SK-N-SH (cell line): ENCODE measurements around the gene KCNJ10. TPM values are rescaled to one million over a fixed set of nuclear protein-coding genes. Genes with fewer than 3 reads are reported as not detected.

ENCODE experiments used
- CTCF ChIA-PET: fragments of 300-600, 350-600 bp; formaldehyde crosslinking; extraction: SDS; loops from one replicate; lab custom pipeline; 2021; lab: Yijun Ruan, JAX
- POLR2A ChIA-PET: fragments of 350-600 bp; sonication (Branson Sonifier 250); formaldehyde crosslinking; extraction: SDS; loops from one replicate; lab custom pipeline; 2020; ENCODE audit warnings: antibody characterized with exemption, inconsistent platforms; lab: Yijun Ruan, JAX
- DNase-seq: peaks from one replicate; pipeline ENCODE4 v3.0.0; 2012
- H2AFZ ChIP-seq: fragments of 200-600 bp; sonication (generic); 2 replicates; pipeline ENCODE4 v1.8.1; 2016; ENCODE audit warnings: antibody characterized with exemption, mild to moderate bottlenecking, low read depth
- H3F3A ChIP-seq: fragments of 200-600 bp; sonication (generic); replicated peaks from 2 replicates; pipeline ENCODE3; 2016; ENCODE audit warnings: antibody characterized with exemption, mild to moderate bottlenecking; ENCODE audit not compliant: insufficient read depth
- H3K27ac ChIP-seq, 2 experiments: fragments of 200-500 bp in 1 of 2; fragments of 200-600 bp in 1 of 2; sonication (Bioruptor generic) in 1 of 2; sonication (generic), shearing (Covaris generic) in 1 of 2; 2 replicates each; pipeline versions ENCODE4 v1.5.1 to v1.6.1; 2014 to 2016; ENCODE audit warnings: low read depth in 2 of 2, inconsistent platforms in 1 of 2, low read length in 1 of 2, mild to moderate bottlenecking in 1 of 2, mixed read lengths in 1 of 2
- H3K27me3 ChIP-seq: fragments of 200-600 bp; sonication (generic), shearing (Covaris generic); 2 replicates; pipeline ENCODE4 v1.6.1; 2016; ENCODE audit warnings: mixed run types; ENCODE audit not compliant: insufficient read depth
- H3K36me3 ChIP-seq, 2 experiments: fragments of 200-500 bp in 1 of 2; fragments of 200-600 bp in 1 of 2; sonication (Bioruptor generic) in 1 of 2; sonication (generic) in 1 of 2; replicated peaks in 1 of 2; 2 replicates each; pipeline versions ENCODE3 to v1.5.1; 2014 to 2016; ENCODE audit warnings: low read length in 1 of 2, mild to moderate bottlenecking in 1 of 2; ENCODE audit not compliant: insufficient read depth in 2 of 2, control insufficient read depth in 1 of 2
- H3K4me1 ChIP-seq, 2 experiments: fragments of 200-500 bp in 1 of 2; fragments of 200-600 bp in 1 of 2; sonication (Bioruptor generic) in 1 of 2; sonication (generic), shearing (Covaris generic) in 1 of 2; 2 replicates each; pipeline versions ENCODE4 v1.5.1 to v1.6.1; 2014 to 2016; ENCODE audit warnings: low read depth in 1 of 2, low read length in 1 of 2, mixed run types in 1 of 2; ENCODE audit not compliant: insufficient read depth in 2 of 2, control insufficient read depth in 1 of 2
- H3K4me2 ChIP-seq: fragments of 200-600 bp; sonication (generic), shearing (Covaris generic); 2 replicates; pipeline ENCODE4 v1.6.1; 2017; ENCODE audit warnings: mixed run types
- H3K4me3 ChIP-seq, 2 experiments: fragments of 200-500 bp in 1 of 2; fragments of 200-600 bp in 1 of 2; sonication (Bioruptor generic) in 1 of 2; sonication (generic), shearing (Covaris generic) in 1 of 2; 2 replicates each; pipeline versions ENCODE4 v1.5.1 to v1.8.1; 2014 to 2016; ENCODE audit warnings: low read depth in 2 of 2, inconsistent platforms in 1 of 2, low read length in 1 of 2, mild to moderate bottlenecking in 1 of 2, mixed read lengths in 1 of 2, moderate library complexity in 1 of 2
- H3K79me2 ChIP-seq: fragments of 200-600 bp; sonication (generic); 2 replicates; pipeline ENCODE4 v1.8.1; 2017; ENCODE audit warnings: mild to moderate bottlenecking; ENCODE audit not compliant: insufficient read depth
- H3K9ac ChIP-seq: fragments of 200-600 bp; sonication (generic); 2 replicates; pipeline ENCODE4 v1.6.1; 2017; ENCODE audit warnings: mixed run types
- H3K9me2 ChIP-seq: fragments of 200-600 bp; sonication (generic); 2 replicates; pipeline ENCODE4 v1.6.1; 2017; ENCODE audit warnings: mixed run types
- H3K9me3 ChIP-seq: fragments of 200-600 bp; sonication (generic); 2 replicates; pipeline ENCODE4 v1.6.1; 2017; ENCODE audit warnings: mixed run types, mild to moderate bottlenecking, moderate library complexity
- H4K20me1 ChIP-seq: fragments of 200-600 bp; sonication (generic); 2 replicates; pipeline ENCODE4 v1.6.1; 2017; ENCODE audit warnings: mild to moderate bottlenecking, mixed run types; ENCODE audit not compliant: insufficient read depth
- ELF1 ChIP-seq: IDR thresholded peaks from 2 replicates; pipeline ENCODE4 v1.4.0; 2012
- FOSL2 ChIP-seq: IDR thresholded peaks from 2 replicates; pipeline ENCODE4 v1.4.0; 2012; ENCODE audit warnings: low read depth, mild to moderate bottlenecking, moderate library complexity, borderline replicate concordance
- MEF2A ChIP-seq: IDR thresholded peaks from 2 replicates; pipeline ENCODE4 v1.4.0; 2012; ENCODE audit warnings: low read depth, borderline replicate concordance
- NFIC ChIP-seq: IDR thresholded peaks from 2 replicates; pipeline ENCODE4 v1.4.0; 2012; ENCODE audit warnings: borderline replicate concordance
- NRF1 ChIP-seq: IDR thresholded peaks from 2 replicates; pipeline ENCODE4 v1.6.1; 2012; ENCODE audit warnings: low read depth, mild to moderate bottlenecking, low read length
- POLR2AphosphoS5 ChIP-seq: IDR thresholded peaks from 2 replicates; pipeline ENCODE4 v1.6.1; 2012; ENCODE audit warnings: low read depth, low read length
- RCOR1 ChIP-seq: fragments of 150-350 bp; IDR thresholded peaks from 2 replicates; pipeline ENCODE4 v1.6.1; 2017; ENCODE audit warnings: antibody characterized with exemption, low read length
- SIN3A ChIP-seq: IDR thresholded peaks from 2 replicates; pipeline ENCODE4 v1.6.1; 2012; ENCODE audit warnings: low read depth, mild to moderate bottlenecking, low read length, moderate library complexity, borderline replicate concordance
- TCF12 ChIP-seq: IDR thresholded peaks from 2 replicates; pipeline ENCODE4 v1.4.0; 2012
- YY1 ChIP-seq: IDR thresholded peaks from 2 replicates; pipeline ENCODE4 v1.4.0; 2012; ENCODE audit warnings: low read depth, mild to moderate bottlenecking
- WGBS: methylation state at CpG from one replicate; pipeline ENCODE4 v1.1.6; 2017; ENCODE audit warnings: low lambda C conversion rate; 5-methylcytosine and 5-hydroxymethylcytosine counted together
- polyA plus RNA-seq, 3 experiments: library from polyadenylated mRNA; depleted of rRNA; stranded (reverse); fragments of >200 nt; gene quantifications; 2 replicates each; pipeline ENCODE4 v1.2.3, GENCODE V29; 2012
- TF ChIP-seq, protein P1 (sequence below): fragments of 150-350 bp; IDR thresholded peaks from 2 replicates; pipeline ENCODE4 v1.6.1; 2016; ENCODE audit warnings: mild to moderate bottlenecking, low read depth, low read length
- TF ChIP-seq, protein P2 (sequence below): IDR thresholded peaks from 2 replicates; pipeline ENCODE4 v1.4.0; 2012; ENCODE audit warnings: low read depth, borderline replicate concordance
- TF ChIP-seq, protein P3 (sequence below): IDR thresholded peaks from 2 replicates; pipeline ENCODE4; 2012

KCNJ10 gene
- polyA plus RNA-seq, 1 of the 3 experiments (the other 2 are of a cell fraction): not detected

DNA sequence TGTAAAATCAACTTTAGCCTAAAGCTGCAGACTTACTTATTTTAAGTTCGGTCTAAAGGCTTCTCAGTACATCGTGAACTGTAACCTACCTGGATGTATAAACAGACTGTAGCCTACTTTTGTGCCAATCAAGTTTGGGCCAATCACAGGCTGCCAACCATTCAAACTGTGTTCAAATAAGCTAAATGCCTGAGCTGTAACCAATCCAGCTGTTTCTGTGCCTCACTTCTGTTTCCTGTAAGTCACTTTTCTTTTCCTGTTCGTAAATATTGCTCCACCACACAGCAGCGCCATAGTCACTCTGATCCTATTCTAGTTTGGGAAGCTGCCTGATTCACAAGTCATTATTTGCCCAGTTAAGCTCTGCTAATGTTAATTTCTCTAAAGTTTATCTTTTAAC, 78.4 kb downstream of the KCNJ10 start:
- TF ChIP-seq NFIC (no peak), NRF1 (no peak), FOSL2 (no peak), POLR2AphosphoS5 (no peak), RCOR1 (no peak), TCF12 (no peak), ELF1 (no peak)
- TF ChIP-seq, protein P1, sequence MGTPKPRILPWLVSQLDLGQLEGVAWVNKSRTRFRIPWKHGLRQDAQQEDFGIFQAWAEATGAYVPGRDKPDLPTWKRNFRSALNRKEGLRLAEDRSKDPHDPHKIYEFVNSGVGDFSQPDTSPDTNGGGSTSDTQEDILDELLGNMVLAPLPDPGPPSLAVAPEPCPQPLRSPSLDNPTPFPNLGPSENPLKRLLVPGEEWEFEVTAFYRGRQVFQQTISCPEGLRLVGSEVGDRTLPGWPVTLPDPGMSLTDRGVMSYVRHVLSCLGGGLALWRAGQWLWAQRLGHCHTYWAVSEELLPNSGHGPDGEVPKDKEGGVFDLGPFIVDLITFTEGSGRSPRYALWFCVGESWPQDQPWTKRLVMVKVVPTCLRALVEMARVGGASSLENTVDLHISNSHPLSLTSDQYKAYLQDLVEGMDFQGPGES: no peak
- Histone ChIP-seq H3K36me3 (no peaks in the 10 kb centered on the region), H3K9me3 (no peaks in the 10 kb centered on the region), H3K27ac (no peak overlapping the region), H3F3A (peaks cover 14% of the 10 kb centered on the region), H3K9ac (no peak overlapping the region), H3K4me1 (no peaks in the 10 kb centered on the region), H2AFZ (peak overlapping the region; percentile 35), H3K27me3 (no peaks in the 10 kb centered on the region), H3K4me2 (no peak overlapping the region), H3K4me3 (no peak overlapping the region), H3K79me2 (no peaks in the 10 kb centered on the region), H4K20me1 (no peaks in the 10 kb centered on the region), H3K9me2 (no peaks in the 10 kb centered on the region)
- CTCF ChIA-PET: interaction anchor here (0.6 to 6.3 kb wide), 4 partner anchors 15 to 257 kb away, joined by 3 to 65 read pairs (median 3); partner anchors contain the start of gene IGSF9
- WGBS: 38% methylated on average over 4 of the region's 4 CpGs
- POLR2A ChIA-PET: no interaction called here
- no peak for DNase-seq

DNA sequence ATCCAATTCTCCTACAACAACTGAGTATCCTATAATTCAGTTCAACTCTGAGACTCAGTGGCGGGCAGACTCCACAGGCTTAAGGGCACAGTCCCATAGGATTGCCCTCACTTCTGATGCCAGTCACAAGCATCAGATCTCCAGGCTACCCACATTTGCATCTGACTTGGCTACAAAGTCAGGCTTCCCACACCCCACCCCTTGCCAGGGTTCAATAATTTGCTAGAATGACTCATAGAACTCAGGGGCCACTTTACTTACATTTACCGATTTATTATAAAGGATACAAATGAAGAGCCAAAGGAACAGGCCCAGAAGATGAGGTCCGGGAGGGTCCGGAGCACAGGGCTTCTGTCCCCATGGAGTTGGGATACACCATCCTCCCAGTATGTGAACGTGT, 80.0 kb downstream of the KCNJ10 start:
- Histone ChIP-seq H3K36me3 (no peaks in the 10 kb centered on the region), H3K4me2 (no peak overlapping the region), H3K4me3 (no peak overlapping the region), H2AFZ (no peak overlapping the region), H3K9me3 (no peaks in the 10 kb centered on the region), H3F3A (peaks cover 7% of the 10 kb centered on the region), H3K4me1 (no peaks in the 10 kb centered on the region), H3K27me3 (no peaks in the 10 kb centered on the region; the same call in 1 of the 2 replicates), H3K79me2 (no peaks in the 10 kb centered on the region), H4K20me1 (no peaks in the 10 kb centered on the region), H3K9ac (no peak overlapping the region), H3K27ac (no peak overlapping the region), H3K9me2 (no peaks in the 10 kb centered on the region)
- ChIA-PET CTCF (interaction anchor here (1.3 to 2.7 kb wide), 2 partner anchors 16 to 18 kb away, joined by 11 to 17 read pairs; no protein-coding TSS in a partner anchor), POLR2A (no interaction called here)
- no peak for DNase-seq
- 72% methylated on average over 5 of the region's 5 CpGs for WGBS
- TF ChIP-seq MEF2A (no peak), SIN3A (no peak), YY1 (no peak)
- TF ChIP-seq, protein P2, sequence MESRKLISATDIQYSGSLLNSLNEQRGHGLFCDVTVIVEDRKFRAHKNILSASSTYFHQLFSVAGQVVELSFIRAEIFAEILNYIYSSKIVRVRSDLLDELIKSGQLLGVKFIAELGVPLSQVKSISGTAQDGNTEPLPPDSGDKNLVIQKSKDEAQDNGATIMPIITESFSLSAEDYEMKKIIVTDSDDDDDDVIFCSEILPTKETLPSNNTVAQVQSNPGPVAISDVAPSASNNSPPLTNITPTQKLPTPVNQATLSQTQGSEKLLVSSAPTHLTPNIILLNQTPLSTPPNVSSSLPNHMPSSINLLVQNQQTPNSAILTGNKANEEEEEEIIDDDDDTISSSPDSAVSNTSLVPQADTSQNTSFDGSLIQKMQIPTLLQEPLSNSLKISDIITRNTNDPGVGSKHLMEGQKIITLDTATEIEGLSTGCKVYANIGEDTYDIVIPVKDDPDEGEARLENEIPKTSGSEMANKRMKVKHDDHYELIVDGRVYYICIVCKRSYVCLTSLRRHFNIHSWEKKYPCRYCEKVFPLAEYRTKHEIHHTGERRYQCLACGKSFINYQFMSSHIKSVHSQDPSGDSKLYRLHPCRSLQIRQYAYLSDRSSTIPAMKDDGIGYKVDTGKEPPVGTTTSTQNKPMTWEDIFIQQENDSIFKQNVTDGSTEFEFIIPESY: no peak
- TF ChIP-seq, protein P3, sequence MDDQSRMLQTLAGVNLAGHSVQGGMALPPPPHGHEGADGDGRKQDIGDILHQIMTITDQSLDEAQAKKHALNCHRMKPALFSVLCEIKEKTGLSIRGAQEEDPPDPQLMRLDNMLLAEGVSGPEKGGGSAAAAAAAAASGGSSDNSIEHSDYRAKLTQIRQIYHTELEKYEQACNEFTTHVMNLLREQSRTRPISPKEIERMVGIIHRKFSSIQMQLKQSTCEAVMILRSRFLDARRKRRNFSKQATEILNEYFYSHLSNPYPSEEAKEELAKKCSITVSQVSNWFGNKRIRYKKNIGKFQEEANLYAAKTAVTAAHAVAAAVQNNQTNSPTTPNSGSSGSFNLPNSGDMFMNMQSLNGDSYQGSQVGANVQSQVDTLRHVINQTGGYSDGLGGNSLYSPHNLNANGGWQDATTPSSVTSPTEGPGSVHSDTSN: no peak
